DND-41 (cell line): Measurements from ENCODE around the gene CYTL1.

Source experiments
- EZH2 ChIP-seq: IDR thresholded peaks from 3 replicates; pipeline ENCODE4 v1.6.1; 2012; ENCODE audit warnings: borderline replicate concordance, low read depth, mild to moderate bottlenecking, moderate library complexity, low read length, inconsistent platforms; ENCODE audit not compliant: severe bottlenecking
- TF ChIP-seq, protein P1 (sequence below): IDR thresholded peaks from 2 replicates; pipeline ENCODE4 v1.5.1; 2012; ENCODE audit warnings: borderline replicate concordance, low read length, moderate library complexity, mild to moderate bottlenecking; ENCODE audit not compliant: poor library complexity, severe bottlenecking; ENCODE audit errors: extremely low read depth

DNA sequence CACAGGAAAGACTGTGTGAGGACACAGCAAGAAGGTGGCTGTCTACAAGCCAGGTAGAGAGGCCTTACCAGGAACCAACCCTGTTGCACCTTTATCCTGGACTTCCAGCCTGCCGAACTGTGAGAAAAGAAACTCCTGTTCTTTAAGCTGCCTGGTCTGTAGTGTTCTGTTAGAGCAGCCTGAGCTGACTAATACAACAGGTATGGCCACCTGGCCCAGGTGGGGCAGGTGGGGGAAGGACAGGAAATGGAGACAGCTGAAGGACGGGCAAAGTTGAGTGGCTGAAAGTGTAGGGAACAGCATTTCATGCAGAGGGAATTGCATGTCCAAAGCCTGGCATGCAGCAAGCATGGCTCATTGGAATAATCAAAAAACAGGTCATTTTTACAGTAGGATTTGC lies 35.1 kb downstream of the CYTL1 start:
- TF ChIP-seq, protein P1, sequence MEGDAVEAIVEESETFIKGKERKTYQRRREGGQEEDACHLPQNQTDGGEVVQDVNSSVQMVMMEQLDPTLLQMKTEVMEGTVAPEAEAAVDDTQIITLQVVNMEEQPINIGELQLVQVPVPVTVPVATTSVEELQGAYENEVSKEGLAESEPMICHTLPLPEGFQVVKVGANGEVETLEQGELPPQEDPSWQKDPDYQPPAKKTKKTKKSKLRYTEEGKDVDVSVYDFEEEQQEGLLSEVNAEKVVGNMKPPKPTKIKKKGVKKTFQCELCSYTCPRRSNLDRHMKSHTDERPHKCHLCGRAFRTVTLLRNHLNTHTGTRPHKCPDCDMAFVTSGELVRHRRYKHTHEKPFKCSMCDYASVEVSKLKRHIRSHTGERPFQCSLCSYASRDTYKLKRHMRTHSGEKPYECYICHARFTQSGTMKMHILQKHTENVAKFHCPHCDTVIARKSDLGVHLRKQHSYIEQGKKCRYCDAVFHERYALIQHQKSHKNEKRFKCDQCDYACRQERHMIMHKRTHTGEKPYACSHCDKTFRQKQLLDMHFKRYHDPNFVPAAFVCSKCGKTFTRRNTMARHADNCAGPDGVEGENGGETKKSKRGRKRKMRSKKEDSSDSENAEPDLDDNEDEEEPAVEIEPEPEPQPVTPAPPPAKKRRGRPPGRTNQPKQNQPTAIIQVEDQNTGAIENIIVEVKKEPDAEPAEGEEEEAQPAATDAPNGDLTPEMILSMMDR = no peak
- no peak for TF ChIP-seq EZH2
